NCI-H1436 (cell line): ENCODE results near the gene CNTNAP1.

Experiments
- DNase-seq: peaks from one replicate; lab custom pipeline; 2025; lab: John Stamatoyannopoulos, UW

Gene CNTNAP1

DNA sequence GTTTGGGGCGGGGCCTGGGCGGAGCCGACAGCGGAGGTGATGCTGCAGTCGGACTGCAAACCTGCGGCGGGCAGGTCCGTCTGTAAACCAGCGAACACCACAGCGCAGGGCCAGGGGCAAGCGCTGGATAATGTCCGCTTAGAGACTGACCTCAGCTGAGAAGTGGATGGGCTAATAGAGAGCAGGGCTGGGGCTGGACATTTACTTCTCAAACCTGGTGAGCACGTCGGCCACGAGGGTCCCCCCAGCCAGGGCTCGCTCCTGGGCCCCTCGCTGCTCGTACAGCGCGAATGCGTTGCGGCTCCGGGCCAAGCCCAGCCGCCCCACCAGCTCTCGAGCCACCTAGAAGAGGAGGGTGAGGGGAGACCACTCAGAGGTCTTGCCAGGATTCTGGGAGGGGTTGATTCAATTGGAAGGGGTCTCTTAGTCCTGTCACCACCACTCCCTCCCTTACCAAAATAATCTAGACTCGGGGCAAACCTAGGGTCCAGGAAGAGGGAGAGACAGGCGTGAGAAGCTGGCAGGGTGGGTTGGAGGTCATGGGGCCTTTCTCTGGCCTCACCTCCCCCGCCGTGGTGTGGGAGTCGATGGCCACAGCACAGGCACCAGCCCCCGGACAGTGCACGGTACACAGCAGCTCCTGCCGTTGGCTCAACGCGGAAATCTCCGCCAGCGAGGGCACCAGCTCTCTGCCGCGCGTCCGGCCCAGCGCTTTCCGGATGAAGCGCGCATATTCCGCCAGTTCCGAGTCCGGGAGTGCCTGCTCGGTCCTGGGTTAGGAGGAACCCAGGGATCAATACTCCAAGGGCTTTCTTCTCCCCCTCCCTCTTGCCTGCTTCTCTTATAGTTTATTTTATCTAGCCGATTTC lies 11.3 kb upstream of the CNTNAP1 start:
- no peak for DNase-seq

DNA sequence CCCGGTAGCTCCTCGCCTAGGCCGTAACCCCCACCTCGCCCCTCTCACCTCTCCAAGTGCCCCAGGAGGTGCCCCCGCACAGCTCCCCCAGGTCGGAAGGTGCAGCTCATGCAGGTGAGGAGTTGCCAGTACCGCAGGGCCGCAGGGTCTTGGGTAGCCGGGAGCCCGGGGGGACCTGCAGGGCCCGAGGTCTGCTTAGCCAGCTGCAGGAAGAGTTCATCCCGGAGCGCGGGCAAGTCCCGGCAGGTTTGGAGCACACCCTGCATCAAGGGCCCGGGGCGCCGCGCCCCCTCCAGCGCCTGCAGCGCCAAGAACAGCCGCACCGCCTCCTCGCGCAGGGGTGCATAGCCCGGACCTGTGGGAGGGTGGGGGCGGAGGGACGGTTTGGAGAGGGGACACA lies 10.3 kb upstream of the CNTNAP1 start:
- DNase-seq: peak; percentile 65

DNA sequence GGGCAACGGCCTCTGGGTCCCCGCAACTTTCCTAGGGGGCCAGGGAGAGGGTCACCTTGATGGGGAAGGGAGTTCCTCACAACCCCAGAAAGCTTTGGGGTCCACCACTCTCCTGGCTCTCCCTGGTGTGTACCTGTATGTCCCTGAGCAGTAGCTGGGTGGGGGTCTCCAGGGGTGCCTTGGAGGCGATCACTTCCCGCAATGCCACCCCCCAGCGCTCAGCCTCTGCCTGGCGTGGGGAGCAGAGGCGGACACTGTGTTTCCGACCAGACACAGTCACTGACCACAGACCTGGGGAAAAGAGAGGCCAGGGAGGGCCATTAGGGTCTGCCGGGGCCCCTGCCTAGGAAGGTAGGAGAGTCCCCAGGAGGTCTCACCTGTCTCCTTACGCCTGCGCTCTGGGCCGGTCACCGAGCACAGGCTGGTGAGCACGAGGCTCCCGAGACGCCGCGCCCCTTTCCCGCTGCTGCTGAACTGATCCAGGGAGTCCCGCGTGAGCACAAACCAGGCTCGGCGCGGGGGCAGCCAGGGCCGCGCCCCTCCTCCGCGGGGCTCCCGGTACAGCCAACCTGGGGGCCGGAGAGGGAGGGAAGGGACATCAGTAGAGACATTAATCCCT lies 9.0 kb upstream of the CNTNAP1 start:
- DNase-seq: no peak

DNA sequence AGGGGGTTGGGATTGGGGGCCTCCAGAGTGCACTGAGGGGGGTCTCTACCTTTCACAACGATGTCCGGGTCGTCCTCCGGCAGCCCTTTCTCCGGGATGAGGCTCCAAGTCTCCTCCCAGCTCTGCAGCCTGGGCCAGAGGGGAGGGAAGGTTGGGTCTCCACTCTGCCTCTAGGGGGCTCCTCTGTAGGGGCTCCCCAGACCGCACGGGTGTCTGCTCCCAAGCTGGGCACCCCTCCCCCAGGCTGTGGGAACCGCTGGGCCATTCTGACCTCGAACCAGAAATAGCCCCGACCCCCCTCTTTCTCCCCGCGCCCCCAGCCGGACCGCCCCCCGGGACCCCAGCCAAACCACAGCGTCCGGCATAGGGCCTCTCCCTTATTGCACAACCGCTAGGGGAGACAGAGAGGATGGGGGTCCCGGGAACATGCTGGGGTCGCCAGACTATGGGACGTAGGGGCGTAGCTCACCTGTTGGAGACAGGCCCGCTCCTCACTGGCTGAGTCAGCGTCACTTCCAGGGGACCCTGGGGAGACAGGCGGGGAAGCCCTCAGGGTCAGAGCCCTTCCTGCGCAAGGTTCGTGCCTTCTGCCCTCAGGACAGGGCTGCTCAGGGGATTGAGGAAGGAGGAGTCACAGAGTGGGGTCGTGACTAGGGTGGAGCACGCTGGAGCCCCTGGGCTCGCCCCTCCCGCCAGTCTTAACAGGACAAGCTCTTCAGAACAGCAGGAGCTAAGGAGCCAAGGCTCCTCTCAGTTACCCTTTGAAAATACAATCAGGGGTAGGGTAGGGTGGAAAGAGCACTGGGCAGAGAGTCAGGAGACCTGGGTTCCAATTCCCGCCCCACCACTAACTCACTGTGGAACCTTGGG lies 8.2 kb upstream of the CNTNAP1 start:
- DNase-seq: peak; percentile 11

- DNase-seq: no peak
Measured at GRCh38 chr17:42674755-42675347, 7.5 kb upstream of the CNTNAP1 start.

DNA sequence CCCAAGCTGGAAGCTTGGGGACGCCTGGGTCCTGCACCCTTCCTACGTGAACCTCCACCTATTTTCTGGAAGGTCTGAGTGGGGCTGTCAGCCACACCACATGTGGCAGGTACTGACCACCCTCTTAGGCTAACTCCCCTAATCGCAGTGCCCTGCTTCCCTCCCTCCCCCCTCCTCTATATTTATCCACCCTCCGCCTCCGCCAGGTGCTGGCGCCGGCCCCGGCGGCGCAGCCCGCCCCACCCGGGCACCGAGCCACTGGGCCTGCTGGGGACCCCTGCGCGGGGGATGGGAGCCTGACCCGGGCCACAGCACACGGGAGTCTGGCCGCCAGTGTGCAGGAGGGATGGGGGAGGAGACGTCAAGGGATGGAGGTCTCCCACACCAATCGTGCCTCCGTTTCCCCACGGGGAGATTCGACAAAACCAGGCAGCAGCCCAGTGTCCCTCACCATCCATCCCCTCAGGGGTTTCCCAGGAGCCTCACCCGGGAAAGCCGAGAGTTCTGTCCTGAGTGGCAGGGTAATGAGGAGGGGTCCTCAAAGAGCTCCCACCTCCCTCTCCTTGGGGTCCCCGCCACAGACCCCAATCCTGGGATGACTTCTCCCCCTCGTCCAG lies 6.9 kb upstream of the CNTNAP1 start:
- peak; percentile 39 for DNase-seq

- no peak for DNase-seq
Measured at GRCh38 chr17:42675965-42676423, 6.3 kb upstream of the CNTNAP1 start.

- DNase-seq: no peak
Measured at GRCh38 chr17:42676424-42677011, 5.8 kb upstream of the CNTNAP1 start, which contains the start of gene PLEKHH3. PLEKHH3 (minus strand) TSS chr17:42676994; CDS start chr17:42676563, 431 bp downstream.

GRCh38 chr17:42677012-42677857 lies 5.1 kb upstream of the CNTNAP1 start:
- peak; percentile 100 for DNase-seq

DNA sequence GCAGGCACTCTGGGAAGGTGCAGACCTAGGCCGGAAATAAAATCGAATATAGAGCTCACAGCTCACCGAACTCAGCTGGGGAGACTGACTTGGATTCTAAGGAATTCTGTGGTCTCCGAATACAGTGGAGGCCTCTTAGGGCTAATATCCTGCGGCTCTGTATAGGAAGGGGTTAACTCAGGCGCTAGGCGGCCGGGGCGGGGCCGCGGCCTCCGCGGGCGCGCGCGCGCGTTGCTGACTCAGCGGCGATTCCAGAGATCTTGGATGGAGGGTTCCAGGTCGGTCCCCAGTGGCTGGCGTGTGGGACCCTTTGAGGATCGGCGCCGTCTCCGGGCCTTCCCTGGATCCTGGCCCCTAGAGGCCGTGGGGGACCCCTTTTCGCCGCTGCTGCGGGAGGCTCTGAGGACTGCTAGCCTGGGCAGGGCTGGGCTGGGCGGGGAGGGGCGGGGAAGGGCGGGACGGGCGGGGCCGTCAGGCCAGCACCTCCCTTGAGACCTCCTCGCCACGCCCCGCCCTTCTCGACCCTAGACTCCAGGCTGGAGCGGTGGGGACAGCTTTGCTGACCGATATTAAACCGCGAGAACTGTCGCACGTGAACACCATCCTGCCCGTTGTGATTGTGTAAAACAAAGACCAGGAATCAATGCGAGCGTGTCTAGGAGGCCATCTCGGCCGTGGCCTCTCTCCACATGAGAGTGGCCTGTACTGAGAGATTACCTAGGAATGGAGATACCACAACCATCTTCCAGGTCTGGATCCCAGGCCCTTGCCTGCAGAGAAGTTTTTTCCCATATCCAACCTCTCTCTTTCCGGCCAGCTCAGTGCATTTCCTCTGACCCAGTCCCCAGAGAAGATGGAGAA lies 4.2 kb upstream of the CNTNAP1 start:
- DNase-seq: peak; percentile 90

GRCh38 chr17:42678951-42679491 lies 3.3 kb upstream of the CNTNAP1 start:
- peak; percentile 86 for DNase-seq

DNA sequence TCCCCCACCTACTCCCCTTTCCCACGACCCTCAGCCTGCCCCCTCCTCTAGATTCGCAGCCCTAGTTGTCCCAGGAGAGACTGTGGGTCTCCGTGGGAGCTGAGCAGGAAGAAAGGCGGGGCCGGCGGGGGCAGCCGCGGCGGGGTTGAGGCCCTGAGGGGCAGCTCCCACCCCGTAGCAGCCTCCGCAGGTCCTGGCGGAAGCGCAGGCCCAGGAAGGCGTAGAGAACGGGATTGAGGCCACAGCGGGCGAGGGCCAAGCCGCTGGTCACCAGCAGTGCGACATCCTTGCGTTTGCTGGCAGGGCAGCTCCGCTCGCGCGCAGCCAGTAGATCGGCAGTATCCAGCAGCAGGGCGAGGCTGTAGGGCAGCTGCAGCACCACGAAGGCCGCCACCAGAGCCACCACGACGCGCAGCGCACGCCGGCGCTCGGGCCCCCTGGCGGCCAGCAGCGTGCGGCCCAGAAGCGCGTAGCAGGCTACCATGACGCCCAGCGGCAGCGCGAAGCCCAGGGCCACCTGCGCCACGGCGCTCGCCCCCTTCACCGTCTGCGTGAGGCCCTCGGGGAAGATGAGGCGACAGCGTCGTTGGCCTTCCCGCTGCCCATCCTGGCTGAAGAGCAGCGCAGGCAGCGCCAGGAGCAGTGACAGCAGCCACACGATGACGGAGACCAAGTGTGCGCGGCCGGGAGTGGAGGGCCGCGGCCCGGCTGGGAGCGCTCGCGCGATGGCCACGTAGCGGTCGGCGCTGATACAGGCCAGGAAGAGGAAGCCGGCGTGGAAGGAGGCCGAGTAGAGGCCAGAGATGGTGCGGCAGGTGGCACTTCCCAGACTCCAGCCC lies 2.6 kb upstream of the CNTNAP1 start:
- DNase-seq: peak; percentile 81

DNA sequence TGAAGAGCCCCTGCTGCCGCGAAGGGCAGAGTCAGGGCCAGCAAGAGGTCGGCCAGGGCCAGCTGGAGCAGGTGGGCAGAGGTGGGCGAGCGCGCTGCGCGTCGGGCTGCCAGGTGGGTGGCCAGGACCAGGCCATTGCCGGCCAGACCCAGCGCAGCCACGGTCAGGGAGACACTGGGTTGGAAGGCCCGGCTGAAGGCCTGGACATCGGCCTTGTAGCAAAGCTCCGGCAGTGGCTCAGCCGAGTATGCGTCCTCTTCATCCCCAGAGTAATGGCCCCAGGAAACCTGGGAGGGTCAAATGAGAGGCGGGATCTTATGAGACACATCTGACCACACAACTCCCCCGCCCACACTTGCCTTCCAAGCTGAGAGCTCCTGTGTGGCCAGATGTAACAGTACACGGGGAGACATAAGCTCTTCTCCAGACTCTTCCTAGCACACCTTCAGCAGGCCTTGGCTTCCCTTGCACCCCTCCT lies 2.0 kb upstream of the CNTNAP1 start:
- no peak for DNase-seq

- no peak for DNase-seq
Measured at GRCh38 chr17:42682722-42683403, 532 bp downstream of the CNTNAP1 start.

GRCh38 chr17:42683407-42684034 lies 1.2 kb downstream of the CNTNAP1 start:
- DNase-seq: no peak

GRCh38 chr17:42684929-42685556 lies 2.7 kb downstream of the CNTNAP1 start:
- no peak for DNase-seq
